Activated T-cell treated with anti-CD3 and anti-CD28 coated beads for 1 hour (primary cell): ENCODE data around the gene IFNA13.
"Not testable (repeated sequence)": the region's sequence is repeated elsewhere in the genome, so short reads cannot be mapped to it uniquely, and the experiment has no call there.

Source experiments
- DNase-seq: peaks from one replicate; pipeline ENCODE4 v3.0.0-alpha.2; 2020; ENCODE audit warnings: low read depth

Gene IFNA13

DNA sequence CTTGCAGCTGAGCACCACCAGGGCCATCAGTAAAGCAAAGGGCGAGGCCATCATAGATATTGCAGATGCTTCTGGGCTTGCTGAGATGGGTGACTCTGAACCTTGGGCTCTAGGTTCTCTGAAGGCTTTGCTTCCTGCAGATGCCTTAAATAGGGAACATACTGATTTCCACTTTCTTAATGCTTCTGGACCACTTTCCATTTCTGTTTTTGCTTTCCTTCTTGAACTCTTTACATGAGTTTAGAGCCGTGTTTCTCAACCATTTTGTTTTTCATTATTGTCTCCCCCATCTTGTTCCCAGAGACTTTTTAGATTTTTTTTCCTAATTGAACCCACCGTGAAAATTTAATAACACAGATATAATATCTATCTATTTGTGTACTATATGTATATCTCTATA lies at the start of gene IFNA13:
Gene IFNA13, minus strand, starts transcription at position 101 of the 400 bp plus-strand sequence. Its CDS starts 47 bp downstream, at position 54.
- DNase-seq, result no peak

DNA sequence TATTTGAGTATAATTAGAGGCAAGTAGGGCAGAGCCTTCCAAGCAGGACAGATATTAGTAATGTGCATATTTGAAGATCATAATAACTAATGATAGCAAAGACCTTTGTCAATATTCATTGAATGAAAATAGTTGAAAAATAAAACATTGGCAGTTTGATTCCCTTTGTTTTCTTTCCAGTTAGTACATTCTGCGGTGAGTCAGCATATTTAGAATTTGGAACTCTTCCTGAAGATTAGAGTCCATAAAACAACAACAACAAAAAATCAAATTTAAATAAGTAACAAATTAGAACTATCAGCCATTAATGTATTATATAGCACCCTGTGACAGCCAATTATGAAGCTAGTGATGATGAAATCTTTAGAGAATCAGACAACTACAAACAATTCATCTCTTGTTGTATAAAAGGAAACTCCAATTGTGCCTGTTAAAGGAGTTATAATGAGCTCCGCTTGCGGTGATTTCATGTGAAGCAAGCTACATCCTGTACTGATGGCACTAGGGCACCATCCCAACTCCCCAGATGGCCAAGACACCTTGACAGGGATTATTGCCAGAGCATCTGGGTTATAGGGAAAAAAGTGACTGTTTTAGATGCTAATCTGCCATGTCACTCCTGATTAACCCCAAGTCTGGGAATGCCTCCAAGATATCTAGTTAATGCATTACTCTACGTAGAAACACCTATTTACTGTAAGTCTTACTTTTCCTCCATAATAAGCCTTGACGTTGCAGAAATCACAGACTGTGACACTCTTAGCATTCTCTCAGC lies 47.8 kb upstream of the IFNA13 start:
- DNase-seq, result no peak

DNA sequence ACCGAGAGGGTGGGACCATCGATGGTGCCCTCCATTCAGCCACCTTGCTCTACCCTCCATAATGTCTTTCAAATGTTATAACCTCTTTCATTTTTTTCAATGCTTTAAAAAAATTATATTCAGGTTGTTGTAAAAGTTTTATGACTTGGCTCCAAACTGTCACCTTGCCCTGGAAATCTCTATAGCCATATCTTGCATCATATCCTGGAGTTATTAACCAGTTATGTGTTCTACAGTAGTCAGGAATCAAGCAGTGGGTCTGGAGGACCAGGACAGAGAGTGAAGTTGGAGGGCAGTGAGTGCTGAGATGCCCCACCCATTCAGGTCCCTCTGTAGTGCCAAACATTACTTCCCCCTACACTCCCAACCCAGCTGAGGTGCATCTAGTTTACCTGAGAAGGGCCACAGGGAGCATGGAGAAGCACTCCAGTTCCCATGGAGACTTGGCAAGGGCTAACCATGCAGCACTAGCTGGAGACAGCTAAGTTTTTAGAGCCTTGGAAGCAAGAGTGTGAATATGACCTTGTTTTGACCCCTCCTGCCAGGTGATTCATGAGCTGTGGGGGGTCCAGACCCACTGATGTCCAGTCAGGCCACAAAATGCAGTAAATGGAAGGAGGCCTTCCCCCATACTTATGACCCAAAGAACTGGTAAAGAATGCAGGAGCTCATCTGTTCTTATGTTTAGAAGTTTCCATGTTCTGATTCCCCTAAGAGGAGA lies 46.5 kb upstream of the IFNA13 start:
- no peak for DNase-seq

DNA sequence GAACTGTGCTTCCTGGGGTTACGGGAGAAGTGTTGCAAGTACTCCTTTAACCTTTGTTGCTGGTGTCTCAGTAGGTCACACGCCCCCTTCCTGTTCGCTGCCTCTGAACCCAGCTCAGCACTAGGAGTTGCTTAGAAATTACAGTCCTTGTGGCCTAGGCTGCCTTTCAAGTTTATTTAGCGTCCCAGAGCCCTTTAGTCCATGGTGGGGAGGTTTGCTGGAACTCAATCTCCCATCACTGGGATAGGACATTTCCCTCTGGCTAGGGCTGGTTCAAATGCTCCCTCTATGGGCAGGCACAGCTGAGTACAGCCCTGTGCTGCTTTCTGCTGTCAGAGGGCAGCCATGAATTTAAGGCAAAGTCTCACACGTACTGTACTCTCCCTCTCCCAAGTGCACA lies 45.8 kb upstream of the IFNA13 start:
- no peak for DNase-seq

DNA sequence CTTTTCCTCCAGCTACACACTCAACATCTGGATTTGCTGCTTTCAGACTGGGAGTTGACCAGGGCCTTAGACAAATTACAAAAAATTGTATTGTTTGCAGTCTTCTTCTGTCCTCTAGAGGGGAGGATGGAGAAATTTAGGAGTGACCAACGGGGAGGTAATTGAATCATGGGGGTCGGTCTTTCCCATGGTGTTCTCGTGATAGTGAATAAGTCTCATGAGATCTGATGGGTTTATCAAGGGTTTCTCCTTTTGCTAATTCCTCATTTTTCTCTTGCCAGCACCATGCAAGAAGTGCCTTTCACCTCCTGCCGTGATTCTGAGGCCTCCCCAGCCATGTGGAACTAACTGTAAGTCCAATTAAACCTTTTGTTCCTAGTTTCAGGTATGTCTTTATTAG lies 45.3 kb upstream of the IFNA13 start:
- DNase-seq, result no peak

DNA sequence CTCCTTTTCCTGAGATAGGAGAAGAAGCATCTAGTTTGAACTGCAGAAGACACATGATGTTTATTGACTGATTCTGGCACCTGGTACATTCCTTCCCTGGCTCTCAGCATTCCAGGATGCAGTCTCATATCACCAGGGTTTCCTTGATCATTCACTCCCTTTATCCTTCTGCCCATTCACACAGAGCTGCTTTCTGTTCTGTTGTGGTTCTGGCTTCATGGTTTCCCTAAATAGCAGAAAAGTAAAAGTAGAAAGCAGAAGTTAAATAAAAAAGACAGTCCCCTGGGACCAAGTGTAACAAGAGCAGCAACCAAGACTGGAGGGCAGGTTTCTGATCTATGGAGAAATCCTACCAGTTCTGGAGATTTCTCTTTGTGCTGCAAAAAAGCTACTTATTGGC lies 44.2 kb upstream of the IFNA13 start:
- DNase-seq, result no peak

- no peak for DNase-seq
Observed at GRCh38 chr9:21408817-21409216, 41.0 kb upstream of the IFNA13 start, which contains the start of gene IFNA8. TSS of gene IFNA8 (plus strand) at chr9:21409117. CDS start at chr9:21409177, 60 bp downstream.

GRCh38 chr9:21404146-21404545 lies 36.3 kb upstream of the IFNA13 start:
- no peak for DNase-seq

DNA sequence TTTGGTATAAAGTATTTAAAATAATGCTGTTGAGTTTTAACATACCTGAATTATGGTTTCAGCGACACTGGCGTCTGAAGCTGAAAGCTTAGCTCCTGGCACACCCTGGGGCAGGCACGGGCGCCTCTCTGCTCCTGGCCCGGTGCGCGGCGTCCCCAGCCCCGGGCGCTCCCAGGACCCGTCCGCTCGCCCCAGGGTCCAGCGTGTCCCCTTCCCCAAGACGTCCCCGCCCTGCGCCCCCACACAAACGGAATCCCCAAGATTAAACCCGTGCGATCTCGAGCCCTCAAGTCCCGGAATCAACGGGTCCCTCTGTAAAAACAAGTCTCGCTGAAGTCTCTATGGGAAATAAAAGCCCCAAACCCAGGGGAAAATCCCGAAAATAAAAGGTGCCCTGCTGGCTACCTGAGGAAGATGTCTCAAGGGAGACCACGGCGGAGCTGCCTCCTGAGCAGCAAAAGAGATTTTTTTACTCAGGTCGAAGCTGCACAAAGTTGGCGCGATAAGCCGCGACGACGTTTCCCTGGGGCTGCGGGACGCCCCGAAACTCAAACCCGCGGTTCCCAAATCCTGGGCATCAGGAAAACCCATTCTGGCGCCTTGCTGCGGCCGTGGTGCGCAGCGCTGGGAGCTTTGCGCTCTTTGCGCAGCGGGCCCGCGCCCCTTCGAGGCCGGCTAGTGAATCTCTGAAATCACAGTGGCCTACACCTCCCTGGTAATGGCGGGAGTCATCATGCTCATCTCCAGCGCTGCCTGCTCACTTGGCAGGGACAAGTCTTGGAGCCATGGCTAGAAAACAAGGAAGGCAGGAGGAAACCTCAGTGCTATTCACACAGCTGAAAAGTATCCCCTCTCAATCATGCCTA lies 34.8 kb upstream of the IFNA13 start:
- DNase-seq, result no peak

DNA sequence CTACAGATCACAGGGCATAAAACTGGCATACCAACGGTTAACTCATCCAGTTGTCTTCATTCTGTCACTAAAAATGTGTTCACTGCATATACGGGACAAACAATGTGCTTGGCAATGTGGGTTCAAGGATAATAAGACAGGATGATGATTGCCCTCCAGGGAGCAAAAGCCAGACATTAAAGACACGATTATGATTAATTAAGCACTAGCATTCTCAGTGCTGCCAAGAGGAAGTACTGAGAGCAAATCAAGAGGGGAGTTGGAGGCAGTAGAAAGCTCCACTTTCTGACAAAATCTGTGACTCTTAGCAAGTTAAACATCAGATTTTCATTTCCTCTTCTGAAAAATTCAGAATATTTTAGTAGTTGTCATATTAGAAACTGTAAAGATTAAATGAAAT lies 32.1 kb upstream of the IFNA13 start:
- DNase-seq, result no peak

- no peak for DNase-seq
Observed at GRCh38 chr9:21398955-21399489, 31.2 kb upstream of the IFNA13 start.

- peak; percentile 57 for DNase-seq
Observed at GRCh38 chr9:21395778-21396717, 28.2 kb upstream of the IFNA13 start.

DNA sequence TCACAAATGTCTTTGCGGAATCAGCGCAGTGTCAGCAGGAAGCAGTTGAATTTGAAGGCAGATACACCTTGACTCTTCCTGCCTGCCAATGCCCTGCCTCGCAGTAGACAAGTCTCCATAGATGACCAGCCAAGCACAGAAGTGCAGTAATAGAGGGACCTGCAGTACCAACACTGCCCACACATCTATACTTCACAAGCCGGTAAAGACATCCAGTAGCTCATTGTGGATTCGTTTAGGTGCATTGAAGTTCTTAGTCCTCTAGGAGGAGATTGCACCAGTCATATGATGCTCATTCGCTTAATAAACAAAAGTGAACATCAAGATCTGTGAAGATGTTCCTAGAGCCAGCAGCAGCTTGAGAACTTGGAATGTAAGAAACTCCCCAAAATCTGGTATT lies 24.4 kb upstream of the IFNA13 start:
- no peak for DNase-seq

DNA sequence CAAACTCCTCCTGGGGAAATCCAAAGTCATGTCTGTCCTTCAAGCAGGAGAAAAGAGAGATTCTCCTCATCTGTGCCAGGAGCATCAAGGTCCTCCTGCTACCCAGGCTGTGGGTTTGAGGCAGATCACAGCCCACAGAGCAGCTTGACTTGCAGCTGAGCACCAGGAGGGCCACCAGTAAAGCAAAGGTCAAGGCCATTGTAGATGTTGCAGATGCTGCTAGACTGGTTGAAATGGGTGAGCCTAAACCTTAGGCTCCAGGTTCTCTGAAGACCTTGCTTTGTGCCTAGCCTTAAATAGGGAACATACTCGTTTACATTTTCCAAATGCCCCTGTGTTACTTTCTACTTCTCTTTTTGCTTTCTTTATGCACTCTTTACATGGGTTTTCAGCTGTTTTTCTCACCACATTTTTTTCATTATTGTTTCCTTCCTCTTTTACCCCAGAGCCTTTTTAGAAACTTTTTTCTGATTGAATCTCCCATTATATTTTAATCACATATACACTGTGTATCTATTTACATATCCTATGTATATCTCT lies 17.3 kb upstream of the IFNA13 start, which contains the start of gene IFNA2:
Gene IFNA2, minus strand, starts transcription at position 268 of the 540 bp plus-strand sequence. Its CDS starts 69 bp downstream, at position 199.
- no peak for DNase-seq

- no peak for DNase-seq
Observed at GRCh38 chr9:21383627-21384026, 15.8 kb upstream of the IFNA13 start.

DNA sequence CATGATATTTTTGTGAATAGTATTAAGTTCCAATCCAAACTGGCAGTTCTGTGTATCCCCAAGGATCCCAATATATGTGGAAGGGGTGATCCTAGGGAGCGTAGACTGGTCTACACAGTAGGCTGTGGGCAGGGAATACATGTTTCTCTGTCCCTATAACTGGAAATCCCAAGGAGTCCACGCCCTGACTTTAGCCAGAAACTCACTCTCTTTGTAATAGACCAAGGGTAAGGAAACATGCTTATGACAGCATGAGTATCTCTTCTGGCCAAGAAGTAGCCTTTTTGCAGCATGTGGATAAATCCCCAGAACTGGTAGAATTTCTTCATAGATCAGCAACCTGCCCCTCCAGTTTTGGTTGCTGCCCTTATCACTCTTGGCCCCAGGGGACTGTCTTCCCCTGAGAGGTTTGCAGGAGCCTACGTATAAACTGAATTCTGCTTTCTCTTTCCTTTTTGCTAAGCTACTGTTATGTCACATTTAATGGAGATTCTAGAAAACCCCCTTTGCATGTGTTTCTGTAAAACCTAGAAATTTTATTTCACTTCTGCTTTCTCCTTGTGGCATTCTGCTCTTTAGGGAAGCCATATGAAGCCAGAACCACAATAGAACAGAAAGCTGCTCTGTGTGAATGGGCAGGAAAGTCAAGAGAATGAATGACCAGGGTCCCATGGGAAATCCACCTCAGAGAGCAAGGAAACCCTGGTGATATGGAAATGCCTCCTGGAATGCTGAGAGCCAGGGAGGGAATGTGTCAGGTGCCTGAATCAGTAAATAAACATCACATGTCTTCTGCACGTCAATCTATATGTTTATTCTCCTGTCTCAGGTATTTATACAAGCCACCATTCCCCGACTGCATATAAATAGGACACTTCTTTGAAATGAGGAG lies 13.8 kb upstream of the IFNA13 start:
- DNase-seq, result no peak

GRCh38 chr9:21371467-21371866 lies 3.6 kb upstream of the IFNA13 start:
- not testable (repeated sequence) for DNase-seq

DNA sequence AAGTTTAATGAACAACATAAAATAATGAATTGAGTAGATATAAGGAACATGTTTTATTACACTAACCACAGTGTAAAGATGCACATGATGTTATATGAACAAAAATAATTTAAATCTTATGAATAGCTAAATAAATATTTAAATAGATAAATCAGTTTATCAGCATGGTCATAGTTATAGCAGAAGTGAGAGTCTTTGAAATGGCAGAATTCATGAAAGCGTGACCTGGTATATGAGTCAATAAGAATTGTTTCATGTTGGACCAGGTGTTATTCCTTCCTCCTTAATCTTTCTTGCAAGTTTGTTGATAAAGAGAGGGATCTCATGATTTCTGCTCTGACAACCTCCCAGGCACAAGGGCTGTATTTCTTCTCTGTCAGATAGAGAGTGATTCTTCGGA lies 688 bp downstream of the IFNA13 start:
- DNase-seq, result not testable (repeated sequence)

DNA sequence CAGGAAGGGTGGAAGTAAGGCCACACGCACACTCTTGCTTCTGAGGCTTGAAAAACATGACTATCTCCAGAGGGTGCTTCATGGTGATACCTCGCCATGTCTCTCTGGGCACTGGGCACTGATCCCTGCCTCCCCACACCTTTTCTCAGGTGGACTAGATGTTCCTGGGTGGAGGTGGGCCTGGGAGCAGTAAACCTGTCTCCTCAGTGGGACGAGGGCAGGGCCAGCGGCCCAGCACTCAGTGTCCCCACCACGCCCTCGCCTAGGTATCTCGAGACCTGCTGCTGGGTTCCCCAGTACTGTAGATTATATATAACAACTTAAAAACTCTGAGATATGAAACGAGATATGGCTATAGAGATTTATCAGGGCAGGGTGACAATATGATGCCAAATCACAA lies 5.6 kb downstream of the IFNA13 start:
- no peak for DNase-seq
